HepG2 (cell line): ENCODE data around the gene TMEM219. TPM values are rescaled to one million over a fixed set of nuclear protein-coding genes. Genes with fewer than 3 reads are reported as not detected.

Experiments
- CBFB ChIP-seq: sonication (generic); formaldehyde crosslinking; IDR thresholded peaks from 2 replicates; pipeline ENCODE4 v1.4.0; 2020; ENCODE audit warnings: missing genetic modification reagents
- GMEB1 ChIP-seq: sonication (generic); formaldehyde crosslinking; IDR thresholded peaks from 2 replicates; pipeline ENCODE4 v1.5.1; 2020; ENCODE audit warnings: missing genetic modification reagents, mild to moderate bottlenecking, borderline replicate concordance
- HNRNPH1 ChIP-seq: fragments of 200-400 bp; formaldehyde crosslinking; optimal IDR thresholded peaks from 2 replicates; pipeline ENCODE3; 2017; ENCODE audit warnings: mild to moderate bottlenecking, low read depth, low read length
- KMT2B ChIP-seq: IDR thresholded peaks from 2 replicates; pipeline ENCODE4 v1.6.1; 2016; ENCODE audit warnings: missing genetic modification reagents, missing compliant biosample characterization
- MXD1 ChIP-seq: sonication (generic); formaldehyde crosslinking; IDR thresholded peaks from 2 replicates; pipeline ENCODE4 v1.4.0; 2020; ENCODE audit warnings: mild to moderate bottlenecking, missing genetic modification reagents
- MXD3 ChIP-seq: IDR thresholded peaks from 2 replicates; pipeline ENCODE4 v1.6.1; 2016; ENCODE audit warnings: mild to moderate bottlenecking, missing biosample characterization, missing genetic modification reagents
- NCOA1 ChIP-seq: sonication (generic); formaldehyde crosslinking; IDR thresholded peaks from 2 replicates; pipeline ENCODE4 v1.9.0; 2021; ENCODE audit warnings: missing genetic modification reagents
- NFYC ChIP-seq: IDR thresholded peaks from 2 replicates; pipeline ENCODE4 v1.6.1; 2016; ENCODE audit warnings: missing genetic modification reagents, missing compliant biosample characterization
- RBAK ChIP-seq: sonication (generic); formaldehyde crosslinking; IDR thresholded peaks from 2 replicates; pipeline ENCODE4 v1.5.1; 2020; ENCODE audit warnings: mild to moderate bottlenecking, missing genetic modification reagents
- SMC3 ChIP-seq: IDR thresholded peaks from 2 replicates; pipeline ENCODE4 v1.6.1; 2011; ENCODE audit warnings: low read length, improper control_type of control experiment
- TCF7 ChIP-seq: sonication (generic); IDR thresholded peaks from 2 replicates; pipeline ENCODE4 v1.6.1; 2016; ENCODE audit warnings: antibody characterized with exemption, low read depth
- TEAD3 ChIP-seq: optimal IDR thresholded peaks from 2 replicates; pipeline ENCODE3; 2016; ENCODE audit warnings: borderline replicate concordance
- TEF ChIP-seq: sonication (generic); formaldehyde crosslinking; IDR thresholded peaks from 2 replicates; pipeline ENCODE4 v1.5.0; 2020; ENCODE audit warnings: missing genetic modification reagents
- TRIM24 ChIP-seq: sonication (generic); formaldehyde crosslinking; IDR thresholded peaks from 2 replicates; pipeline ENCODE4 v1.8.0; 2022; ENCODE audit warnings: mild to moderate bottlenecking, missing genetic modification reagents
- ZBTB20 ChIP-seq: sonication (generic); formaldehyde crosslinking; IDR thresholded peaks from 2 replicates; pipeline ENCODE4 v1.8.1; 2023; ENCODE audit warnings: missing genetic modification reagents, low read depth, mild to moderate bottlenecking, borderline replicate concordance
- ZBTB8A ChIP-seq: sonication (generic); formaldehyde crosslinking; IDR thresholded peaks from 2 replicates; pipeline ENCODE4 v1.4.0; 2020; ENCODE audit warnings: mild to moderate bottlenecking, low read depth, missing genetic modification reagents, borderline replicate concordance
- ZMYM2 ChIP-seq: sonication (generic); formaldehyde crosslinking; IDR thresholded peaks from 2 replicates; pipeline ENCODE4 v1.8.0; 2022; ENCODE audit warnings: mild to moderate bottlenecking, missing genetic modification reagents
- ZMYM4 ChIP-seq: sonication (generic); formaldehyde crosslinking; IDR thresholded peaks from 2 replicates; pipeline ENCODE4 v1.8.1; 2023; ENCODE audit warnings: mild to moderate bottlenecking, missing genetic modification reagents
- ZNF282 ChIP-seq: fragments of 450-650 bp; IDR thresholded peaks from 2 replicates; pipeline ENCODE4 v1.6.1; 2018; ENCODE audit not compliant: partially characterized antibody
- ZNF296 ChIP-seq: sonication (generic); formaldehyde crosslinking; conservative IDR thresholded peaks from 2 replicates; pipeline ENCODE4 v1.5.0; 2020; ENCODE audit warnings: mild to moderate bottlenecking, missing genetic modification reagents
- ZNF326 ChIP-seq: sonication (generic); formaldehyde crosslinking; IDR thresholded peaks from 2 replicates; pipeline ENCODE4 v1.4.0; 2020; ENCODE audit warnings: missing genetic modification reagents, borderline replicate concordance
- ZNF34 ChIP-seq: sonication (generic); formaldehyde crosslinking; IDR thresholded peaks from 2 replicates; pipeline ENCODE4 v1.4.0; 2020; ENCODE audit warnings: mild to moderate bottlenecking, missing genetic modification reagents, borderline replicate concordance
- ZNF44 ChIP-seq: sonication (generic); formaldehyde crosslinking; IDR thresholded peaks from 2 replicates; pipeline ENCODE4 v1.5.1; 2020; ENCODE audit warnings: mild to moderate bottlenecking, missing genetic modification reagents
- ZNF547 ChIP-seq: sonication (generic); formaldehyde crosslinking; IDR thresholded peaks from 2 replicates; pipeline ENCODE4 v1.5.1; 2020; ENCODE audit warnings: mild to moderate bottlenecking, missing genetic modification reagents
- ZNF557 ChIP-seq: sonication (generic); formaldehyde crosslinking; IDR thresholded peaks from 2 replicates; pipeline ENCODE4 v1.4.0; 2020; ENCODE audit warnings: missing genetic modification reagents
- ZNF850 ChIP-seq: sonication (generic); formaldehyde crosslinking; conservative IDR thresholded peaks from 2 replicates; pipeline ENCODE4 v1.9.0; 2021; ENCODE audit warnings: mild to moderate bottlenecking, missing genetic modification reagents
- ZSCAN29 ChIP-seq: sonication (generic); formaldehyde crosslinking; conservative IDR thresholded peaks from 2 replicates; pipeline ENCODE4 v1.4.0; 2020; ENCODE audit warnings: mild to moderate bottlenecking, missing genetic modification reagents
- polyA plus RNA-seq, 8 experiments: library from polyadenylated mRNA; depleted of rRNA in 3 of 8; stranded (reverse) in 7 of 8; unstranded in 1 of 8; fragments of >200 nt; fragmentation: Illumina TruSeq in 4 of 8; extraction: Trizol in 4 of 8; gene quantifications; 2 replicates each; pipeline versions ENCODE4 v1.2.1 to v1.2.3, GENCODE V29; 2011 to 2016; ENCODE audit warnings: low read depth in 4 of 8, missing spikeins in 1 of 8, mixed read lengths in 1 of 8; ENCODE audit not compliant: insufficient read depth in 1 of 8
- total RNA-seq, 5 experiments: library from RNA; depleted of rRNA; stranded (reverse); fragments of >200 nt; fragmentation: Illumina TruSeq; extraction: Trizol; gene quantifications; 2 replicates each; pipeline ENCODE4 v1.2.3, GENCODE V29; 2016; ENCODE audit warnings: low read depth in 1 of 5
- TF ChIP-seq, protein P1 (sequence below): IDR thresholded peaks from 2 replicates; pipeline ENCODE4 v1.6.1; 2016; ENCODE audit warnings: missing compliant biosample characterization, missing genetic modification reagents, borderline replicate concordance

TMEM219 gene
- total and polyA plus RNA-seq, 2 of the 13 experiments (the other 11 are each of a cell fraction or from before 2014, with no cell fraction given): 105 to 115 TPM

DNA sequence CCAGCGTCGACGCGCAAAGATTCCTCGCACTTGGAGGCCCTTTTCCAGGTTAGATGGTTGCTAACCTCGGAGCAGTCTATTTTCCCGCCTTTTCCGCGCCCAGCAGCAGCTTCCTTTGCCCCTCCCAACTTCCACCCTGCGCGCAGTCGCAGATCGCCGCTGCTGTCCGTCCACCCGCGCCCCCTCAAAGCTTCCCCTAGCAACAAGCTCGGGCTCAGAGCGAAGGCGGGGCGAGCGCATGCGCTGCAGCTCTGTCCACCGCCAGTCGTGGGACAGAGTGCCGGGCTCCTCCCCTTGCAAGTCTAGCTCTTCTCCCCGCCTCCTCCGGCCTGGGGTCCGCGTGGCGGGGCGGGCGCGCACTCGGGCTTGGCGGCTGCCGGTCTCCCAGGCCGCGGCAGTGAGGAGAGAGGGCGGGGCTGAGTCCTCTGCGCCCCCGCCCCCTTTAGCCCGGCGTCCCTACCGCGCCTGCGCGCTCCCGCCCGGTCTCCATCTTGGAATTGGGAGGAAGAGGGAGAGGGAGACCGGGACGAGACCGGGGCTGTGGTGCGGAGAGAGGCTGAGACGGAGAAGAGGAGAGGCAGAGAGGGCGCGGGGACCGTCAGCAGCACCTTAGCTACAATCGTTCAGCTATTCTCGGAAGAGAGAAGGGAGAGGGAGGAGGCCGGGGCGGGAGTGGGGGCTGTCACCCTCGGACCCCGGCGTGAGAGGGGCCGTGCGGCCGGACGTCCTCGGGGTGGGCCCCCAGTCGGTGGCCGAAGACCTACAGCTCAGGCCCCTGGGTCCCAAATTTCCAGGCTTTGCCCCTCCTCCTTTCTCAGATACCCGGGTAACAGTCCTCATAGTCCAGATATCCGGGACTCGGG lies 11.7 kb downstream of the TMEM219 start, which contains the start of gene TAOK2 (continued):
- peak; percentile 84 for TF ChIP-seq ZNF547 (CRISPR knock-in tag)
- TF ChIP-seq ZNF34 (CRISPR knock-in tag): no peak
- peak; percentile 63; the same call in 1 of the 2 replicates for TF ChIP-seq TEF
- TF ChIP-seq NCOA1: peak; percentile 79; the same call in 1 of the 2 replicates
- TF ChIP-seq KMT2B (CRISPR knock-in tag): peak; percentile 43
- peak; percentile 85 for TF ChIP-seq GMEB1 (CRISPR knock-in tag)
- TF ChIP-seq NFYC (CRISPR knock-in tag): peak; percentile 65
- TF ChIP-seq ZNF44 (CRISPR knock-in tag): no peak
- TF ChIP-seq ZNF282: no peak
- 0 out of 2 replicates have a peak, but pooled peaks have one; percentile 73 for TF ChIP-seq ZNF326 (CRISPR knock-in tag)
- no peak for TF ChIP-seq SMC3
- TF ChIP-seq ZNF557 (CRISPR knock-in tag): peak; percentile 97
- no peak for TF ChIP-seq ZBTB8A (CRISPR knock-in tag)
- peak; percentile 25; the same call in 1 of the 2 replicates for TF ChIP-seq ZSCAN29
- TF ChIP-seq MXD3 (CRISPR knock-in tag): peak; percentile 89
- no peak for TF ChIP-seq TCF7
- no peak for TF ChIP-seq RBAK
- peak; percentile 74 for TF ChIP-seq TEAD3 (CRISPR knock-in tag)
- peak; percentile 73 for TF ChIP-seq ZBTB20 (CRISPR knock-in tag)
- no peak for TF ChIP-seq CBFB (CRISPR knock-in tag)
- peak; percentile 94 for TF ChIP-seq HNRNPH1
- peak; percentile 51; the same call in 1 of the 2 replicates for TF ChIP-seq ZMYM2 (CRISPR knock-in tag)
- TF ChIP-seq ZMYM4 (CRISPR knock-in tag): peak; percentile 87
- TF ChIP-seq ZNF296 (CRISPR knock-in tag): peak; percentile 31; the same call in 1 of the 2 replicates
- TF ChIP-seq TRIM24 (CRISPR knock-in tag): no peak
- TF ChIP-seq, protein P1, sequence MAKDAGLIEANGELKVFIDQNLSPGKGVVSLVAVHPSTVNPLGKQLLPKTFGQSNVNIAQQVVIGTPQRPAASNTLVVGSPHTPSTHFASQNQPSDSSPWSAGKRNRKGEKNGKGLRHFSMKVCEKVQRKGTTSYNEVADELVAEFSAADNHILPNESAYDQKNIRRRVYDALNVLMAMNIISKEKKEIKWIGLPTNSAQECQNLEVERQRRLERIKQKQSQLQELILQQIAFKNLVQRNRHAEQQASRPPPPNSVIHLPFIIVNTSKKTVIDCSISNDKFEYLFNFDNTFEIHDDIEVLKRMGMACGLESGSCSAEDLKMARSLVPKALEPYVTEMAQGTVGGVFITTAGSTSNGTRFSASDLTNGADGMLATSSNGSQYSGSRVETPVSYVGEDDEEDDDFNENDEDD (CRISPR knock-in tag): peak; percentile 99
- peak; percentile 82 for TF ChIP-seq MXD1 (CRISPR knock-in tag)
- TF ChIP-seq ZNF850 (CRISPR knock-in tag): no peak
